ENCODE results near the gene RILPL2. TPM values are rescaled to one million over a fixed set of nuclear protein-coding genes. Genes with fewer than 3 reads are reported as not detected.

Gene RILPL2
- total and polyA plus RNA-seq, 9 of the 15 experiments (the other 6 are each of a cell fraction or from before 2014, with no cell fraction given) = 0.61 to 5.8 (median 4.3) TPM

Other genes starting within 250 kb of the RILPL2 start
Only the 7 nearest of the 12 such genes appear.
- gene CDK2AP1, start 164.8 kb downstream of the RILPL2 start, total RNA-seq (2014; rRNA removed) = 48.8 and 76.0 TPM in 2 replicates
- 74.3 and 75.5 TPM in 2 replicates for gene CDK2AP1, start 164.8 kb downstream of the RILPL2 start, total RNA-seq (2014; rRNA removed; fragmentation: Illumina TruSeq; extraction: Trizol)
- gene CDK2AP1, start 164.8 kb downstream of the RILPL2 start, total RNA-seq (2015; rRNA removed; fragmentation: Illumina TruSeq; extraction: Trizol) = 53.4 and 56.5 TPM in 2 replicates
- gene CDK2AP1, start 164.8 kb downstream of the RILPL2 start, total RNA-seq (2021) = 57.9 and 64.7 TPM in 2 replicates
- gene CDK2AP1, start 164.8 kb downstream of the RILPL2 start, polyA plus RNA-seq (2011; rRNA removed) = 75.3 and 130 TPM in 2 replicates
- gene CDK2AP1, start 164.8 kb downstream of the RILPL2 start, polyA plus RNA-seq (2014; fragmentation: Illumina TruSeq; extraction: Trizol) = 86.2 and 99.9 TPM in 2 replicates
- 10 to 100 TPM; 26.0 to 28.2 TPM for gene CDK2AP1, start 164.8 kb downstream of the RILPL2 start, polyA plus RNA-seq (2014; fragmentation: Nextera tagmentation; extraction: Ambion mirVana)
- 59.2 and 83.0 TPM in 2 replicates for gene CDK2AP1, start 164.8 kb downstream of the RILPL2 start, polyA plus RNA-seq (2014; rRNA removed)
- gene SBNO1, start 71.8 kb downstream of the RILPL2 start, total RNA-seq (2014; rRNA removed) = 28.4 and 35.9 TPM in 2 replicates
- 68.1 and 84.1 TPM in 2 replicates for gene SBNO1, start 71.8 kb downstream of the RILPL2 start, total RNA-seq (2014; rRNA removed; fragmentation: Illumina TruSeq; extraction: Trizol)
- 56.7 and 61.7 TPM in 2 replicates for gene SBNO1, start 71.8 kb downstream of the RILPL2 start, total RNA-seq (2015; rRNA removed; fragmentation: Illumina TruSeq; extraction: Trizol)
- gene SBNO1, start 71.8 kb downstream of the RILPL2 start, total RNA-seq (2021) = 73.7 and 77.1 TPM in 2 replicates
- gene SBNO1, start 71.8 kb downstream of the RILPL2 start, polyA plus RNA-seq (2011; rRNA removed) = 22.8 and 31.2 TPM in 2 replicates
- 36.3 and 38.4 TPM in 2 replicates for gene SBNO1, start 71.8 kb downstream of the RILPL2 start, polyA plus RNA-seq (2014; fragmentation: Illumina TruSeq; extraction: Trizol)
- 10 to 100 TPM; 14.9 to 25.6 TPM for gene SBNO1, start 71.8 kb downstream of the RILPL2 start, polyA plus RNA-seq (2014; fragmentation: Nextera tagmentation; extraction: Ambion mirVana)
- gene SBNO1, start 71.8 kb downstream of the RILPL2 start, polyA plus RNA-seq (2014; rRNA removed) = 21.1 and 23.9 TPM in 2 replicates
- 153 and 165 TPM in 2 replicates for gene KMT5A, start 52.6 kb downstream of the RILPL2 start, total RNA-seq (2014; rRNA removed)
- 153 and 195 TPM in 2 replicates for gene KMT5A, start 52.6 kb downstream of the RILPL2 start, total RNA-seq (2014; rRNA removed; fragmentation: Illumina TruSeq; extraction: Trizol)
- gene KMT5A, start 52.6 kb downstream of the RILPL2 start, total RNA-seq (2015; rRNA removed; fragmentation: Illumina TruSeq; extraction: Trizol) = 133 and 136 TPM in 2 replicates
- gene KMT5A, start 52.6 kb downstream of the RILPL2 start, total RNA-seq (2021) = 157 and 164 TPM in 2 replicates
- 77.7 and 87.8 TPM in 2 replicates for gene KMT5A, start 52.6 kb downstream of the RILPL2 start, polyA plus RNA-seq (2011; rRNA removed)
- 172 and 197 TPM in 2 replicates for gene KMT5A, start 52.6 kb downstream of the RILPL2 start, polyA plus RNA-seq (2014; fragmentation: Illumina TruSeq; extraction: Trizol)
- 10 to 100 TPM; 20.7 to 30.1 TPM for gene KMT5A, start 52.6 kb downstream of the RILPL2 start, polyA plus RNA-seq (2014; fragmentation: Nextera tagmentation; extraction: Ambion mirVana)
- gene KMT5A, start 52.6 kb downstream of the RILPL2 start, polyA plus RNA-seq (2014; rRNA removed) = 151 and 160 TPM in 2 replicates
- 24.5 and 26.0 TPM in 2 replicates for gene SNRNP35, start 21.5 kb upstream of the RILPL2 start, total RNA-seq (2014; rRNA removed)
- gene SNRNP35, start 21.5 kb upstream of the RILPL2 start, total RNA-seq (2014; rRNA removed; fragmentation: Illumina TruSeq; extraction: Trizol) = 25.5 and 25.8 TPM in 2 replicates
- gene SNRNP35, start 21.5 kb upstream of the RILPL2 start, total RNA-seq (2015; rRNA removed; fragmentation: Illumina TruSeq; extraction: Trizol) = 28.1 and 31.9 TPM in 2 replicates
- gene SNRNP35, start 21.5 kb upstream of the RILPL2 start, total RNA-seq (2021) = 12.8 and 17.7 TPM in 2 replicates
- gene SNRNP35, start 21.5 kb upstream of the RILPL2 start, polyA plus RNA-seq (2011; rRNA removed) = 17.5 and 21.8 TPM in 2 replicates
- 29.1 and 33.7 TPM in 2 replicates for gene SNRNP35, start 21.5 kb upstream of the RILPL2 start, polyA plus RNA-seq (2014; fragmentation: Illumina TruSeq; extraction: Trizol)
- gene SNRNP35, start 21.5 kb upstream of the RILPL2 start, polyA plus RNA-seq (2014; fragmentation: Nextera tagmentation; extraction: Ambion mirVana) = 10 to 100 TPM; 19.5 to 41.0 TPM
- 31.8 and 42.0 TPM in 2 replicates for gene SNRNP35, start 21.5 kb upstream of the RILPL2 start, polyA plus RNA-seq (2014; rRNA removed)
- 10.0 and 15.2 TPM in 2 replicates for gene RILPL1, start 97.0 kb upstream of the RILPL2 start, total RNA-seq (2014; rRNA removed)
- 2.2 and 3.8 TPM in 2 replicates for gene RILPL1, start 97.0 kb upstream of the RILPL2 start, total RNA-seq (2014; rRNA removed; fragmentation: Illumina TruSeq; extraction: Trizol)
- gene RILPL1, start 97.0 kb upstream of the RILPL2 start, total RNA-seq (2015; rRNA removed; fragmentation: Illumina TruSeq; extraction: Trizol) = 5.1 and 5.8 TPM in 2 replicates
- gene RILPL1, start 97.0 kb upstream of the RILPL2 start, total RNA-seq (2021) = 10.6 and 12.1 TPM in 2 replicates
- gene RILPL1, start 97.0 kb upstream of the RILPL2 start, polyA plus RNA-seq (2011; rRNA removed) = 8.6 and 11.7 TPM in 2 replicates
- gene RILPL1, start 97.0 kb upstream of the RILPL2 start, polyA plus RNA-seq (2014; fragmentation: Illumina TruSeq; extraction: Trizol) = 7.8 and 8.8 TPM in 2 replicates
- under 1 TPM; 0.25 to 0.36 TPM for gene RILPL1, start 97.0 kb upstream of the RILPL2 start, polyA plus RNA-seq (2014; fragmentation: Nextera tagmentation; extraction: Ambion mirVana)
- gene RILPL1, start 97.0 kb upstream of the RILPL2 start, polyA plus RNA-seq (2014; rRNA removed) = 9.4 and 9.6 TPM in 2 replicates
- 121 and 146 TPM in 2 replicates for gene TMED2, start 147.9 kb upstream of the RILPL2 start, total RNA-seq (2014; rRNA removed)
- 190 and 208 TPM in 2 replicates for gene TMED2, start 147.9 kb upstream of the RILPL2 start, total RNA-seq (2014; rRNA removed; fragmentation: Illumina TruSeq; extraction: Trizol)
- gene TMED2, start 147.9 kb upstream of the RILPL2 start, total RNA-seq (2015; rRNA removed; fragmentation: Illumina TruSeq; extraction: Trizol) = 192 and 207 TPM in 2 replicates
- 191 and 217 TPM in 2 replicates for gene TMED2, start 147.9 kb upstream of the RILPL2 start, total RNA-seq (2021)
- gene TMED2, start 147.9 kb upstream of the RILPL2 start, polyA plus RNA-seq (2011; rRNA removed) = 158 and 206 TPM in 2 replicates
- 168 and 192 TPM in 2 replicates for gene TMED2, start 147.9 kb upstream of the RILPL2 start, polyA plus RNA-seq (2014; fragmentation: Illumina TruSeq; extraction: Trizol)
- gene TMED2, start 147.9 kb upstream of the RILPL2 start, polyA plus RNA-seq (2014; fragmentation: Nextera tagmentation; extraction: Ambion mirVana) = 100 to 1,000 TPM; 103 to 114 TPM
- 142 and 146 TPM in 2 replicates for gene TMED2, start 147.9 kb upstream of the RILPL2 start, polyA plus RNA-seq (2014; rRNA removed)
- gene DDX55, start 165.4 kb upstream of the RILPL2 start, total RNA-seq (2014; rRNA removed) = 51.9 and 55.1 TPM in 2 replicates
- gene DDX55, start 165.4 kb upstream of the RILPL2 start, total RNA-seq (2014; rRNA removed; fragmentation: Illumina TruSeq; extraction: Trizol) = 59.6 and 61.6 TPM in 2 replicates
- gene DDX55, start 165.4 kb upstream of the RILPL2 start, total RNA-seq (2015; rRNA removed; fragmentation: Illumina TruSeq; extraction: Trizol) = 59.7 and 61.1 TPM in 2 replicates
- gene DDX55, start 165.4 kb upstream of the RILPL2 start, total RNA-seq (2021) = 48.6 and 50.1 TPM in 2 replicates
- gene DDX55, start 165.4 kb upstream of the RILPL2 start, polyA plus RNA-seq (2011; rRNA removed) = 55.7 and 60.9 TPM in 2 replicates
- gene DDX55, start 165.4 kb upstream of the RILPL2 start, polyA plus RNA-seq (2014; fragmentation: Illumina TruSeq; extraction: Trizol) = 54.5 and 62.3 TPM in 2 replicates
- gene DDX55, start 165.4 kb upstream of the RILPL2 start, polyA plus RNA-seq (2014; fragmentation: Nextera tagmentation; extraction: Ambion mirVana) = 10 to 100 TPM; 10.6 to 15.1 TPM
- gene DDX55, start 165.4 kb upstream of the RILPL2 start, polyA plus RNA-seq (2014; rRNA removed) = 71.0 and 82.4 TPM in 2 replicates

Measured in K562 (cell line).